KOPT-K1 (cell line): ENCODE data around the gene BCO2.
"Not testable (repeated sequence)": the region's sequence is repeated elsewhere in the genome, so short reads cannot be mapped to it uniquely, and the experiment has no call there.

Source experiments
- H3K27ac ChIP-seq: fragments of 200-600 bp; sonication (generic); 2 replicates; pipeline ENCODE4 v1.5.1; 2016; ENCODE audit warnings: antibody characterized with exemption, mild to moderate bottlenecking, low read depth, low read length; ENCODE audit not compliant: poor library complexity, severe bottlenecking
- H3K36me3 ChIP-seq: fragments of 200-600 bp; sonication (generic); 2 replicates; pipeline ENCODE4 v1.5.1; 2017; ENCODE audit warnings: antibody characterized with exemption, mild to moderate bottlenecking, low read length, moderate library complexity; ENCODE audit not compliant: insufficient read depth
- H3K9me3 ChIP-seq: fragments of 200-600 bp; sonication (generic); 2 replicates; pipeline ENCODE4 v1.5.1; 2017; ENCODE audit warnings: antibody characterized with exemption, low read length, mild to moderate bottlenecking; ENCODE audit not compliant: insufficient read depth, poor library complexity, severe bottlenecking

Gene BCO2

DNA sequence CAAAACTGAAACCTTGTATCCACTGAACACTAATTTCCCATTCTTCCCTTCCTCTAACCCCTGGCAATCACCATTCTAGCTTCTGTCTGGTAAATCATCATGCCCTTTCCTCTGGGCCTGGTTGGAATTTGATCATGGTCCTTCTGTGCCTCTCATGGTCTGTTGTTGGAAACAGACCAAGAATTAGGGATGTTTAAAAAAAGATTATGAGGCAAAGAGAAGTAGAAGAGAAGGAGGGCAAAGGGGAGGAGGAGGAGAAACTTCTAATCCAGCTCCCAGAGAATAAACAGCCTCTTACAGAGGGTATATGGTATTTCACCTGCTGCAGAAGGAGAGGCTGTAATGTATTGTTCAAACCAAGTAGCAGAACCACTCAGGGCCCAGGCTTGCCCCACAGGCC lies 10.6 kb downstream of the BCO2 start:
- Histone ChIP-seq H3K36me3 (no peaks in the 10 kb centered on the region), H3K9me3 (no peaks in the 10 kb centered on the region), H3K27ac (no peak overlapping the region)

DNA sequence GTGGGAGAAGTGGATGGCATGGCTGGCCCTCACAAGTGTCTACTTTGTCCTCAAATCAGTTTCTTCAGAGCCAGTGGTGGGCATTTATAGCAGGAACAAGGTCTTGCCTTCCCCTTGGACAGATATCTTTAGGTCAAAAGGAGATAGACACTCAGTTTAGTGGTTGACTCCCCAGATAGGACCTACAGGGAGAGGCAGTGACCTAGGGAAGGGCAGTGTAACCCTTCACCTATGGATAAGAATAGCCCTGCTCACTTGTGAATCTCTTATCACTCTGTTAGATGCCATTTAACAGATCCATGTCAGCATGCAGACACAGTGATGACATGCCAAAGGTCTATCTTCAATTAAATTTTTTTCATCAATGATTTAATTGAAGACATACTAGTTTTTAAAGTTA lies 11.0 kb downstream of the BCO2 start:
- H3K36me3 ChIP-seq, result no peaks in the 10 kb centered on the region
- no peak overlapping the region for H3K27ac ChIP-seq
- no peaks in the 10 kb centered on the region for H3K9me3 ChIP-seq

DNA sequence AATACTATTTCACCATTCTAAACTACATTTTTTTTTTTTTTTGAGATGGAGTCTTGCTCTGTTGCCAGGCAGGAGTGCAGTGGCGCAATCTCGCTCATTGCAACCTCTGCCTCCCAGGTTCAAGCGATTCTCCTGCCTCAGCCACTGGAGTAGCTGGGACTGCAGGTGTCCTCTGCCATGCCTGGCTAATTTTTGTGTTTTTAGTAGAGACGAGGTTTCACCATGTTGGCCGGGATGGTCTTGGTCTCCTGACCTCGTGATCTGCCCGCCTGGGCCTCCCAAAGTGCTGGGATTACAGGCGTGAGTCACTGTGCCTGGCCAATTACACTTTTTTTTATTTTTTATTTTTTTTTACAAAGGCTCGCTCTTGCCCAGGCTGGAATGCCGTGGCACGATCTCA lies 19.8 kb downstream of the BCO2 start:
- H3K27ac ChIP-seq, result not testable (repeated sequence)

DNA sequence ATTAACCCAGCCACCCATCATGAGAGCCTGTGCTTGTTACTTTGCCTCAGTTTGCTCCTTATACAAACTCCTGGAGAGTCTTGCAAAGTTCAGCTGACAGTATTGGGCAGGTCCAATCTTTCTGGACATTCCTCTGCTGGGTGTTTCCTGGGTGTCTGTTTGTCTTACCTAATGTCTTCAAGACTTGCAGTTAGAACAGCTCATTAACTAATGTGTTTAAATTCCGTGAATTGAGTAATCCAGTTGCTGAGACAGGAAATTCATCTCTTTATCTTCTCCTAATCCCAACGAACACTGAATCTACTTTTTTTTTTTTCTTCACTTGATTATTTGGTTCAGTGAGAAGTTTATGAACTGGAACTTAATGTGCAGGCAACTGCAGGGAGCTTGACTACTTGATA lies 20.6 kb downstream of the BCO2 start:
- H3K36me3 ChIP-seq, result no peaks in the 10 kb centered on the region
- H3K27ac ChIP-seq, result no peak overlapping the region
- H3K9me3 ChIP-seq, result no peaks in the 10 kb centered on the region

More for the DNA sequence above, 19.8 kb downstream of the BCO2 start:
- not testable (repeated sequence) for H3K9me3 ChIP-seq, H3K36me3 ChIP-seq

DNA sequence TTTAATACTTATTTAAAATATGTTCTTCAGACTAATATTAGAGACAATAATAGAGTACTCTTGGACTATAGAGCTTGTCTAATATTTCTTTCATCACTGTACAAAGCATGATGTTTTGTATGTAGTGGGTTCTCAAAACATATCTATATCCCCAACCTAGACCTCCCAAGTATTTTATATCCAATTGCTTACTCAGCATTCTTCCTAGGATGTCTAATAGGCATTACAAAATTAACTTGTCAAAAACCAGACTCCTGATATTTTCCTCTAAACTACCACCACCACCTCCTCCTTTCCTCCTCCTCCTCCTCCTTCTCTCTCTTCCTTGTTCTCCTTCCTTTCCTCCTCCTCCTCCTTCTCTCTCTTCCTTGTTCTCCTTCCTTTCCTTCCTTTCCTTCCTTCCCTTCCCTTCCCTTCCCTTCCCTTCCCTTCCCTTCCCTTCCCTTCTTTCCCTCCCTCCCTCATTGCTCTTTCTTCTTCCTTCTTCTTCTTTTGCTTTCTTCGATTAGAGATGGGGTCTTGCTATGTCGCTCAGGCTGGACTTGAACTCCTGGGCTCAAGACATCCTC lies 21.3 kb downstream of the BCO2 start:
- H3K36me3 ChIP-seq, result no peaks in the 10 kb centered on the region
- no peak overlapping the region for H3K27ac ChIP-seq
- H3K9me3 ChIP-seq, result no peaks in the 10 kb centered on the region

DNA sequence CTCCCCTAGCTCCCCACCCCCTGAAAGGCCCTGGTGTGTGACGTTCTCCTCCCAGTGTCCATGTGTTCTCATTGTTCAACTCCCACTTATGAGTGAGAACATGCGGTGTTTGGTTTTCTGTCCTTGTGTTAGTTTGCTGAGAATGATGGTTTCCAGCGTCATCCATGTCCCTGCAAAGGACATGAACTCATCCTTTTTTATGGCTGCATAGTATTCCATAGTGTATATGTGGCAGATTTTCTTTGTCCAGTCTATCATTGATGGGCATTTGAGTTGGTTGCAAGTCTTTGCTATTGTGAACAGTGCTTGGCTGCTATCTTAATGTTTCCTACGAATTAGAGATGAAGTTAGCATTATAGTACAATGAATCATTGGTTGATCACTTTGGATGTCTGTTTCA lies 23.8 kb downstream of the BCO2 start:
- not testable (repeated sequence) for H3K36me3 ChIP-seq, H3K9me3 ChIP-seq, H3K27ac ChIP-seq

DNA sequence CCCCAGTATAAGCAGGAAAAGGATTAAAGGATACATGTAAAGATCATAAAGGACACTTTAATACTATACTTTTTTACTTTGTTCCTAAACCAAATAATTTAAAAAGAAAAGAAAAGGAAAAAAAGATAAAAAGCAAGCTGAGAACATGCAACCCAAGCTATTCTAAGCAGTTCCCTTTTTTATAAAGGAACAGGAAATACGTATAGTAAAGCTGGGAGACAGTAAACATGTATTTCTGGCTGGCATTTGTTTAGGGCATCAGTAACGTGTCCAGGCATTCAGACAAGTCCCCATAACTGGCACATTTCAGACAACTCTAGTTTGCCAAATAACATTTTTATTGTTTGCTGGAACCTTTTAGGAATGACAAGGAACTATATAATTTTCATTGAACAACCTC lies 24.9 kb downstream of the BCO2 start:
- Histone ChIP-seq H3K36me3 (no peaks in the 10 kb centered on the region), H3K27ac (no peak overlapping the region)

DNA sequence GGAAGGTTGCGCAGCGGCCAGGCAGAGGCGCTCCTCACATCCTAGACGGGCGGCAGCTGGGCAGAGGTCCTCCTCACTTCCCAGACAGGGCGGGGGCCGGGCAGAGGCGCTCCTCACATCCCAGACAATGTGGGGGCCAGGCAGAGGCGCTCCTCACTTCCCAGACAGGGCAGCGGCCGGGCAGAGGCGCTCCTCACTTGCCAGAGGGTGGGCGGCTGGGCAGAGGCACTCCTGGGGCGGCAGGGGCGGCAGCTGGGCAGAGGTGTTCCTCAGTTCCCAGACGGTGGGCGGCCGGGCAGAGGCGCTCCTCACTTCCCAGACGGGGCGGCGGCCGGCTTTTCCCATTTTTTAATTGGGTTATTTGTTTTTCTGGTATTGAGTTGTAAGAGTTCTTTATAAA lies 30.8 kb downstream of the BCO2 start:
- H3K27ac ChIP-seq, result no peak overlapping the region
- H3K36me3 ChIP-seq, result no peaks in the 10 kb centered on the region
- no peaks in the 10 kb centered on the region for H3K9me3 ChIP-seq

More for the DNA sequence above, 24.9 kb downstream of the BCO2 start:
- H3K9me3 ChIP-seq, result no peaks in the 10 kb centered on the region

DNA sequence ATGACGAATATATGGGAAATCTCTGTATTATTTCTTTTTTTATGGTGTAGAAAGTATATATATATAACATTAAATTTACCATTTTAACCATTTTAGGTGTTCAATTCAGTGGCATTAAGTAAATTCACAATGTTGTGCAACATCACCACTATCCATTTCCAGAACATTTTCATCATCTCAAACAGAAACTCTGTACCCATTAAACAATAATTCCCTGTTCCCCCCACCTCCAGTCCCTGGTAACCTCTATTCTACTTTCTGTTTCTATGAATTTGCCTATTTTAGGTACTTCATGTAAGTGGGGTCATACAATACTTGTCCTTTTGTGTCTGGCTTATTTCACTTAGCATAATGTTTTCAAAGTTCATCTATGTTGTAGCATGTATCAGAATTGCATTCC lies 35.6 kb downstream of the BCO2 start:
- Histone ChIP-seq H3K36me3 (no peaks in the 10 kb centered on the region), H3K9me3 (no peaks in the 10 kb centered on the region), H3K27ac (no peak overlapping the region)

DNA sequence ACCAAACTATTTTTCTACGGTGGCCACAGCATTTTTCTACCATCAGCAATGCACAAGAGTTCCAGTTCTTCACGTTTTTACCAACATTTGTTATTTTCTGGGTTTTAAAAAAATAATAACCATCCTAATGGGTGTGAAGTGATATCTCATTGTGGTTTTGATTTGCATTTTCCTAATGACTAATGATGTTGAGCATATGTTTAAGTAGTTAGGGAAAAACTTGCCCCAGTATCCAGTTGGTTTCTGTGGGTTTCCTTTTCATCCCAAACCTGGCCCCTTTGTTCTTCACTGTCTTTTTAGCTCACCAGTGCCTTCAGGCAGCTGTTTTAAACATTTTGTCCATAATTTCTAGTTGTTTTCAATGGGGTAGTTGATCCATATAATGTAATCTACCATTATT lies 36.2 kb downstream of the BCO2 start:
- Histone ChIP-seq H3K27ac (no peak overlapping the region), H3K36me3 (no peaks in the 10 kb centered on the region), H3K9me3 (no peaks in the 10 kb centered on the region)

DNA sequence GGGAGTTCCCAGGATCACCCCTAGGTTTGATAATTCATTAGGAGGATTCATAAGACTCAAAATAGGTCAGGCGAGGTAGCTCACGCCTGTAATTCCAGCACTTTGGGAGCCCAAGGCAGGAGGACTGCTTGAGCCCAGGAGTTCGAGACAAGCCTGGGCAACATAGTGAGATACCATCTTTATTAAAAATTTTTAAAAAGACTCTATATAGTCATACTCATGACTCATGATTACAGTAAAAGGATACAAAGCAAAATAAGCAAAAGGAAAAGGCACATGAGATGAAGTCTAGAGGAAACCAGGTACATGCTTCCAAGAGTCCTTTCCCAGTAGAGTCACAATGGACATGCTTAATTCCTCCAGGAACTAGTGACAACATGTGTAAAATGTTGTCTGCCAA lies 37.0 kb downstream of the BCO2 start:
- no peaks in the 10 kb centered on the region for H3K9me3 ChIP-seq
- H3K27ac ChIP-seq, result no peak overlapping the region
- H3K36me3 ChIP-seq, result no peaks in the 10 kb centered on the region

DNA sequence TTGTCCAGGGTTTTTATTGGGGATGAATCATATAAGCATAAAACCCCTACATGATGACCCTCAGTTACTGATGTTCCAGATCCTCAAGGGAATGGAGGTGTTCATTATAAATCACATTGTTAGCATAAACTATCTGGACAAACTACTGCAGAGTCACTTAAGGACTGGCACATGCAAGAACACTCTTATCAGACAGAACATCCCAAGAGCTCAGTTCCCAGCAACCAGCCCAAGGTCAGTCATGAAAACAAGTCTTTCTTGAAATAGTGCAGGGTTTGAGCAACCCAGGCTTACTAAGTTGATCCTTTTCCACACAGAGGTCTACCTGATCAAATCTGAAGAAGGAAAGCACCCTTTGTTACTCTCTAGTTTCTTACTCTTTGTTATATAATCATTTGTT lies 37.4 kb downstream of the BCO2 start:
- H3K36me3 ChIP-seq, result no peaks in the 10 kb centered on the region
- no peak overlapping the region for H3K27ac ChIP-seq
- H3K9me3 ChIP-seq, result no peaks in the 10 kb centered on the region

DNA sequence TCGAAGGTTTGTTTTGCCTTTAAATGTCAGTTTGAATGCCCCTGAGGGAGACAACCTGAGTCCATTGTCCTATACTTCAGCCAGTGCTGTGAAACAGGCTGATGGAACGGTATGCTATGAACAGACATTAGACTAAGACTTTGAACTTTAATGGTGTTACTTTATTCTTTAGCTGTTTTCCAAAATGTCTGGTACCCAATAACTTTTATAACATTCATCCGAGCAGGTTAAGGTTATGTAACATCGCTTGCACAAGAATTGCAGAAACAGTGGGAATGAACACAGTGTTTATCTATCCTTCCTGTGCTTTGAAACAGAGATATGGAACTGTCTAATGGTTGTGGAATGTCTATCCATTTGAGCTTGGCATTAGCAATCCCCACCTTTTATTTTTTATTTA lies 38.4 kb downstream of the BCO2 start:
- no peak overlapping the region for H3K27ac ChIP-seq
- H3K36me3 ChIP-seq, result no peaks in the 10 kb centered on the region
- no peaks in the 10 kb centered on the region for H3K9me3 ChIP-seq

DNA sequence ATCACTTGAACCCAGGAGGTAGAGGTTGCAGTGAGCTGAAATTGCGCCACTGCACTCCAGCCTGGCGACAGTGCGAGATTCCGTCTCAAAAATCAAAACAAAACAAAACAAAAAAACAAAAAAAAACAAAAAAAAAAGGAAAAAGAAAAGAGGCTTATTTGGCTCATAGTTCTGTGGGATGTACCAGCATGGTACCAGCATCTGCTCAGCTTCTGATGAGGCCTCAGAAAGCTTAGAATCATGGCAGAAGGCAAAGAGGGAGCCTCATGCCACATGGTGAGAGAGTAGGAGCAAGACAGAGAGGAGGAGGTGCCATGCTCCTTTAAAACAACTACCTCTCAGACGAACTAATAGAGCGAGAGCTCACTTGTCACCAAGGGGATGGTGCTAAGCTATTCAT lies 40.3 kb downstream of the BCO2 start:
- Histone ChIP-seq H3K36me3 (no peaks in the 10 kb centered on the region), H3K9me3 (no peaks in the 10 kb centered on the region), H3K27ac (no peak overlapping the region)

DNA sequence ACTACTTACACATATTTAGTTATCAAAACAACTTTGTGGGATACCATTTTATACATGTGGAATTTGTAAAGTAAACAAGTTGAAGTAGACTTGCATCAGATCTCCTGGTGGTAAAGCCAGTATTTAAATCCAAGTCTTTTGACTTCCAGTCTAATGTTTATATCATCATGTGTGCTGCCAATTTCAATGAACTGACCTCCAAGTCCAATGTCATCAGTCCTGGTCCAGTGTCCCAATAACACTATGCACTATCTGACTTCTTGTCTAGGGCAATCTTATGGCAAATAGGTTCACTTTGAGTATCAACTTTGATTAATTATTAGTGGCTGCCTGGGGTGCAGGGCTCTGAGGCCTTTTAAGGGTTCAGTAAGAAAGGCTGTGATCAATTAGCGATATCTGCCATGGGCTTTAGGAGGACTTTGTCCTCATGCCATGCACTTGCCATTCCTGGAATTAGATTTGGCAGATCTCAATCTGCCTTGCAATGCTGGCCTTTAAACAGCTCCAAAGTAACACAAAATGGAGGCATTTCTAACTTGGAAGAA lies 41.3 kb downstream of the BCO2 start:
- Histone ChIP-seq H3K9me3 (no peaks in the 10 kb centered on the region), H3K27ac (no peak overlapping the region)

DNA sequence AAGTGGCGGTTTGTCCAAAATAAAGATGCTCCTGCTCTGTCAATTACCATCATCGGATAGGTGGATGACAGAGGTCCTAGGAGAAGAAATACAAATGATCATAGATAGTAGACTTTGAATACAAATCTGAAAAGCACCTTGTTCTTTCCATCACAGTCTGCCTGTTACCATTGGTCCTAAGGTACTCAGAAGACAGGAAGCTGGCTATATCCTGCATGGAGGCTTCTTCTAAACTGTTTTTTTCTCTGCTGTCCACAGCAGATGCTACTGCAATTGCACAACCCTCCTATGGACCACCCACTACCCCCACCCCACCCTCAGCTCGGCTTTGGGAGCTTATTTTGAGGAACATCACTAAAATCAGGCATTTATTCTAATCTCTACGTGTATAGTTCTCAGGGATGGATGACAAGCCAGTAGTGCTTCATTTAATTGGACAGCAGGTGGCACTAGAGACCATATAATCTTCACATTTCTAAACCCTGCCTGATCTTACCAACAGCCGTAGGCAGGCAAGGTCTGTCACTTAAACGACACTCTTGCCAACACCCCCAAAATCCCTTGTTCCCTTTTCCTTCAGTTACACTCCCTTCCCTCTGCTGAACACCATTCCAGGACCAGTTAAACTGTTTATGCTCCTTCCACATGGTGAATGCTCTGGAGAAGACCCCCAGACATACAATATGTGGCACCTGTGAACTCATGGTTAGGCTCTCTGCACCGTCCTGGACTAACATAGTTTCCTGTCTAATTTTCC lies 44.3 kb downstream of the BCO2 start:
- Histone ChIP-seq H3K9me3 (no peaks in the 10 kb centered on the region), H3K27ac (no peak overlapping the region), H3K36me3 (no peaks in the 10 kb centered on the region)

More for the DNA sequence above, 41.3 kb downstream of the BCO2 start:
- no peaks in the 10 kb centered on the region for H3K36me3 ChIP-seq
